ENCODE measurements around the gene RASL11B.

RASL11B gene

DNA sequence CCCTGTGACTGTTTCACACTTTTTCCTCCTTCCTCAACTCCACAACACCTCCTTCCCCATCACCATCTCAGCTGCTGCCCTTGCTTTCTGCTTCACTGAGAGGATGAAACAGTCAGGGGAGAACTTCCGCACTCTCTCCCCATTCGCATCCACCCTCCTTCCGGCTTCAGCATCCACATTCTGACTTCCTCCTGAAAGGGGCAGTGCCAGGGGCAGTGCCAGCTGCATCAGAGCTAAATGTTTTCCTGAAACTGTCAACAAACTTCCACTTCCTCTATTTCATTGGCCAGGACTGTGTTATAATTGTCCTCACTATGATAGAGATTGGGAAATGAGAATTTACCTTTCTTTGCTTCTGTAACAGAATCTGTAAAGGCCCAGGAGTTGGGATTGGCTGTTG, 18.2 kb upstream of the RASL11B start:
- TF ChIP-seq CTCF (IDR thresholded peaks at IDR 0.05; ENCODE audit: borderline replicate concordance, insufficient read depth, low read depth, low read length) = no peak
- no peak overlapping the region for H3K4me3 ChIP-seq (ENCODE audit: low read depth, low read length)

DNA sequence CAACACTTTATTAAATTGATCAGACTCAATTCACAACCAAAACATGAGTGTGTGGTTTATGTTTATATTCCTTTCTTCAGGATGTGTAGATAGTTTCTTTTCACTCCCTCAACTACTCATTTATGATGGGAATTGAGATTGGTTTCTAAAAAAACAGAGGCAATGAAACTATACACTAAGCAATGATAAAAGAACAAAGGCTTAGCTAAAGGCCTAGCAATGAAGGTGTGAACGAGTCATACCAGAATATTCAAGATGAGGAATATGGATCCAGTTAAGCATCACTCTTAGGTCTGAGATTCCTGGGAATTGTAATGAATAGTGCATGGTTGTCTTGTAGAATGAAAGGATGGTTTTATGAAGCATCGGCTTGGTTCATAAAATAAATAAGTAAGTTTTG, 17.5 kb upstream of the RASL11B start:
- no peak for TF ChIP-seq CTCF (IDR thresholded peaks at IDR 0.05; ENCODE audit: borderline replicate concordance, insufficient read depth, low read depth, low read length)
- no peak overlapping the region for H3K4me3 ChIP-seq (ENCODE audit: low read depth, low read length)

GRCh38 chr4:52846502-52846901, 15.6 kb upstream of the RASL11B start:
- no peak for TF ChIP-seq CTCF (IDR thresholded peaks at IDR 0.05; ENCODE audit: borderline replicate concordance, insufficient read depth, low read depth, low read length)
- H3K4me3 ChIP-seq (ENCODE audit: low read depth, low read length) = no peak overlapping the region

- no peak for TF ChIP-seq CTCF (IDR thresholded peaks at IDR 0.05; ENCODE audit: borderline replicate concordance, insufficient read depth, low read depth, low read length)
- H3K4me3 ChIP-seq (ENCODE audit: low read depth, low read length) = no peak overlapping the region
Measured at GRCh38 chr4:52848254-52848653, 13.9 kb upstream of the RASL11B start.

DNA sequence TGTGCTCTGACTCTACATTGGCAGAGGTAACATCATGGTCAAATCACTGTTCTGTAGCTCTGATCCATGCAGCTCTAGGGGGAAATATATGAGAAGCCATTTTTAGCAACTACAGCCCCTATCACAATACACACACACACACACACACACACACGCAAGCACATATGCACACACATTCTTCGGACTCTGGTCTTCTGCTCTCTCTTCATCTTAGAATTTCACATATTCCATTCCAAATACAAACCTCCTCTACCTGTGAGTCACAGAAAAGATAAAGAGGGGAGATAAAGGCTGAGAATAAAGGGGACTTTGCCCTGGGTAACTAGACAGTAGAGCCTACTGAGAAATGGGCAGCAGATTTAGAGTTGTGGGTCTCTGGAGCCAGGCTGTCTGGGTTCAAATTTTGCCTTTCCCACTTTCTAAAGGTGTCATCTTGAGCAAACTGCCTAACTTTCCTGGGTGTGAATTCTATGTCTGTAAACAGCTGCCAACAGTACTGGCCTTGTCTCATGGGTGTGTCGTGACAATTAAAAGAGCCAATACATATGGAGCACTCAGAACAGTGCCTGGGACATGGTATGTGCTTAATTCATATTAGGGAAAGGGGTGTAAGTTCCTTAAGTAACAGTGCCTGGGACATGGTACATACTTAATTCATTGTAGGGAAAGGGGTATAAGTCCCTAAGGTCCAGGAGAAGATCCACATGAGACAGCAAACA, 11.6 kb upstream of the RASL11B start:
- H3K4me3 ChIP-seq (ENCODE audit: low read depth, low read length) = no peak overlapping the region
- TF ChIP-seq CTCF (IDR thresholded peaks at IDR 0.05; ENCODE audit: borderline replicate concordance, insufficient read depth, low read depth, low read length) = no peak

DNA sequence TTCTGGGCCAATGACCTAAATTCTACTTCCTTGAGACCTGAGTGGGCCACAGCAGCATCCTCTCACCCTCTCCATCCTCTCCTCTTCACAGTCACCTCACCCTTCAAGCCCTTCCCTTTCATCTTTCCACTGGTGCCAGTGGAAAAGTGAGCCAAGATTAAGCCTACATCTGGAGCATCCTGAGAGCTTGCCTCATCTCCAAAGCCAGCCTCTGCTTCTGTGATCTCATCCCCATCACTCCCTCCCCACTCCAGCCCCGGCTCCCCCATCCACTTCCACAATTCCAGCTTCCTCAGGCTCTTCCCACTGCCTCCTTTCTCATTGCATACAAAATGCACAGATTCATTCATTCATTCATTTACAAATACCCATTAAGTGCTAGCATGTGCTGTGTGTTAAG, 10.1 kb upstream of the RASL11B start:
- TF ChIP-seq CTCF (IDR thresholded peaks at IDR 0.05; ENCODE audit: borderline replicate concordance, insufficient read depth, low read depth, low read length) = no peak
- no peak overlapping the region for H3K4me3 ChIP-seq (ENCODE audit: low read depth, low read length)

DNA sequence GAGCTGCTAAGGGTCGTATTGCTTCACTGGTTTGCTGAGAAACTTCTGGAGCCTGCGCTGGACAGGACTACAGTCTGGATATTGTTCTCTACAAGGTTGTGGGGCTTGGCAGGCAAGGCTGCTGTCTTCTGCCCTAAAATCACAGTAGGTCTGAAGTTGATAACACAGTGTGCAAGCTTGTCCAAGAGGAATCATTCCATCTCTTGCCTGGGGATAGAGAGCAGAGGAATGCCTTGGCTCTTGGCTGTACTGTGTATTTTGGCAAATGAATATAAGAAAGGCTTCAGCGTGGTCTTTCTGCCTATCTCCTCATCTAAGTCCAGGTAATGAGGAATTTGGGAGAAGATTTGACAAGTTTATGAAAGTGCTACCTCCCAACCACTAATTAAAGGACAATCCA, 9.4 kb upstream of the RASL11B start:
- H3K4me3 ChIP-seq (ENCODE audit: low read depth, low read length) = no peak overlapping the region
- no peak for TF ChIP-seq CTCF (IDR thresholded peaks at IDR 0.05; ENCODE audit: borderline replicate concordance, insufficient read depth, low read depth, low read length)

Measured in GM12875 (cell line).